H1 (cell line): ENCODE results near the gene ADGRL2. TPM values are rescaled to one million over a fixed set of nuclear protein-coding genes. Genes with fewer than 3 reads are reported as not detected.

Experiments
- CTCF ChIA-PET: fragments of 300-600 bp; sonication (Branson Sonifier 250); formaldehyde crosslinking; loops from one replicate; lab custom pipeline; 2021; ENCODE audit not compliant: partially characterized antibody; lab: Charles Lee
- POLR2A ChIA-PET: fragments of 300-600 bp; sonication (Branson Sonifier 250); formaldehyde crosslinking; loops from one replicate; lab custom pipeline; 2021; ENCODE audit warnings: inconsistent platforms; ENCODE audit not compliant: partially characterized antibody; lab: Charles Lee
- DNase-seq, 2 experiments: peaks; one replicate each; pipeline versions ENCODE4 v3.0.0 to v3.0.0-alpha.2; 2010 to 2022; ENCODE audit warnings: low spot score in 2 of 2, low read depth in 1 of 2, mixed read lengths in 1 of 2
- FAIRE-seq: peaks from 2 replicates; lab custom pipeline; 2011; peaks lifted over from hg19 to GRCh38; lab: Jason Lieb, UNC
- H2AFZ ChIP-seq: 2 replicates; pipeline ENCODE4 v1.8.1; 2012; ENCODE audit warnings: low read length, inconsistent platforms
- H2AK5ac ChIP-seq: 2 replicates; pipeline ENCODE4 v1.6.1; 2013; ENCODE audit warnings: low read depth, low read length
- H2BK120ac ChIP-seq: replicated peaks from 2 replicates; pipeline ENCODE3; 2013; ENCODE audit warnings: low read depth, low read length, inconsistent platforms
- H2BK12ac ChIP-seq: 2 replicates; pipeline ENCODE4 v1.6.1; 2013; ENCODE audit warnings: low read depth, low read length
- H2BK15ac ChIP-seq: 2 replicates; pipeline ENCODE4 v1.6.1; 2013; ENCODE audit warnings: low read length
- H2BK20ac ChIP-seq: 2 replicates; pipeline ENCODE4 v1.6.1; 2013; ENCODE audit warnings: low read length
- H2BK5ac ChIP-seq: 2 replicates; pipeline ENCODE4 v1.6.1; 2013; ENCODE audit warnings: low read depth, low read length
- H3K14ac ChIP-seq: 2 replicates; pipeline ENCODE4 v1.6.1; 2013; ENCODE audit warnings: inconsistent platforms; ENCODE audit not compliant: insufficient read length
- H3K18ac ChIP-seq: 2 replicates; pipeline ENCODE4 v1.6.1; 2013; ENCODE audit warnings: low read length; ENCODE audit errors: extremely low read depth
- H3K23ac ChIP-seq: 2 replicates; pipeline ENCODE4 v1.6.1; 2013; ENCODE audit warnings: inconsistent platforms; ENCODE audit not compliant: insufficient read length
- H3K23me2 ChIP-seq: 2 replicates; pipeline ENCODE4 v1.6.1; 2013; ENCODE audit warnings: low read depth, low read length
- H3K27ac ChIP-seq: 2 replicates; pipeline ENCODE4 v1.6.1; 2011; ENCODE audit warnings: low read depth, low read length, inconsistent platforms
- H3K27me3 ChIP-seq, 4 experiments: replicated peaks in 1 of 4; 1 replicate in 1 of 4; 2 replicates in 3 of 4; pipeline versions ENCODE4 v1.6.1 to v1.8.1; 2011 to 2013; ENCODE audit warnings: low read length in 3 of 4, mild to moderate bottlenecking in 3 of 4, inconsistent platforms in 2 of 4, mixed read lengths in 2 of 4, moderate library complexity in 1 of 4; ENCODE audit not compliant: control insufficient read depth in 3 of 4, insufficient read depth in 3 of 4; ENCODE audit errors: extremely low read depth in 1 of 4
- H3K36me3 ChIP-seq, 4 experiments: 2 replicates each; pipeline versions ENCODE4 v1.6.1 to v1.8.1; 2011 to 2013; ENCODE audit warnings: mild to moderate bottlenecking in 4 of 4, low read length in 3 of 4, moderate library complexity in 2 of 4, control low read depth in 1 of 4, inconsistent platforms in 1 of 4; ENCODE audit not compliant: insufficient read depth in 4 of 4, control insufficient read depth in 2 of 4
- H3K4ac ChIP-seq: replicated peaks from 2 replicates; pipeline ENCODE3; 2013; ENCODE audit warnings: low read length, low read depth, mixed read lengths, inconsistent platforms; ENCODE audit not compliant: insufficient read length
- H3K4me1 ChIP-seq, 4 experiments: replicated peaks in 1 of 4; 1 replicate in 1 of 4; 2 replicates in 3 of 4; pipeline versions ENCODE4 v1.6.1 to v1.8.1; 2011 to 2013; ENCODE audit warnings: low read length in 3 of 4, inconsistent platforms in 2 of 4, mixed read lengths in 1 of 4; ENCODE audit not compliant: insufficient read depth in 4 of 4, control insufficient read depth in 3 of 4
- H3K4me2 ChIP-seq, 2 experiments: 2 replicates each; pipeline versions ENCODE4 v1.6.1 to v1.8.1; 2011 to 2013; ENCODE audit warnings: low read depth in 2 of 2, low read length in 2 of 2, control low read depth in 1 of 2, inconsistent platforms in 1 of 2, mild to moderate bottlenecking in 1 of 2; ENCODE audit not compliant: insufficient read depth in 1 of 2
- H3K4me3 ChIP-seq, 4 experiments: fragments of 200-600, 300-600 bp in 1 of 4; sonication (generic), shearing (Covaris generic), sonication (Bioruptor Twin) in 1 of 4; 2 replicates each; pipeline versions ENCODE4 v1.5.1 to v1.8.1; 2011 to 2016; ENCODE audit warnings: low read length in 4 of 4, low read depth in 3 of 4, control low read depth in 2 of 4, inconsistent platforms in 2 of 4, mild to moderate bottlenecking in 2 of 4, mixed read lengths in 1 of 4, moderate library complexity in 1 of 4; ENCODE audit not compliant: insufficient read depth in 2 of 4; ENCODE audit errors: extremely low read depth in 1 of 4
- H3K56ac ChIP-seq: replicated peaks from 2 replicates; pipeline ENCODE3; 2013; ENCODE audit warnings: low read depth, mild to moderate bottlenecking, mixed read lengths, low read length, inconsistent platforms; ENCODE audit not compliant: insufficient read length
- H3K79me1 ChIP-seq: 2 replicates; pipeline ENCODE4 v1.6.1; 2013; ENCODE audit warnings: low read depth, low read length, control low read depth
- H3K79me2 ChIP-seq, 2 experiments: 2 replicates each; pipeline versions ENCODE4 v1.6.1 to v1.8.1; 2012 to 2013; ENCODE audit warnings: low read length in 2 of 2, mild to moderate bottlenecking in 2 of 2, inconsistent platforms in 1 of 2; ENCODE audit not compliant: insufficient read depth in 2 of 2, control insufficient read depth in 1 of 2
- H3K9ac ChIP-seq, 4 experiments: replicated peaks in 1 of 4; 1 replicate in 1 of 4; 2 replicates in 3 of 4; pipeline versions ENCODE4 v1.6.1 to v1.8.1; 2011 to 2013; ENCODE audit warnings: low read depth in 3 of 4, low read length in 3 of 4, control low read depth in 2 of 4, mild to moderate bottlenecking in 2 of 4, moderate library complexity in 2 of 4, inconsistent platforms in 1 of 4; ENCODE audit errors: extremely low read depth in 1 of 4
- H3K9me3 ChIP-seq, 2 experiments: 2 replicates each; pipeline versions ENCODE4 v1.6.1 to v1.8.1; 2012 to 2013; ENCODE audit warnings: mild to moderate bottlenecking in 2 of 2, moderate library complexity in 2 of 2, control low read depth in 1 of 2, inconsistent platforms in 1 of 2, low read depth in 1 of 2, low read length in 1 of 2, mixed read lengths in 1 of 2; ENCODE audit not compliant: insufficient read depth in 2 of 2
- H4K20me1 ChIP-seq, 2 experiments: replicated peaks in 1 of 2; 2 replicates each; pipeline versions ENCODE3 to v1.8.1; 2011 to 2013; ENCODE audit warnings: inconsistent platforms in 2 of 2, low read length in 2 of 2, mild to moderate bottlenecking in 1 of 2; ENCODE audit not compliant: insufficient read depth in 2 of 2, control insufficient read depth in 1 of 2
- H4K5ac ChIP-seq: 2 replicates; pipeline ENCODE4 v1.6.1; 2013; ENCODE audit warnings: low read length, low read depth, mixed read lengths, inconsistent platforms; ENCODE audit not compliant: insufficient read length
- H4K8ac ChIP-seq: 2 replicates; pipeline ENCODE4 v1.8.0; 2013; ENCODE audit warnings: mild to moderate bottlenecking, moderate library complexity, low read length, inconsistent platforms; ENCODE audit not compliant: insufficient read depth; ENCODE audit errors: extremely low read depth
- H4K91ac ChIP-seq: replicated peaks from 2 replicates; pipeline ENCODE3; 2013; ENCODE audit warnings: low read length, mixed read lengths, inconsistent platforms; ENCODE audit not compliant: insufficient read length
- CTBP2 ChIP-seq: IDR thresholded peaks from 2 replicates; pipeline ENCODE4 v1.7.0; 2011; ENCODE audit warnings: borderline replicate concordance, mild to moderate bottlenecking, moderate library complexity, mixed read lengths, low read length; ENCODE audit not compliant: insufficient read depth, insufficient read length
- EGR1 ChIP-seq: IDR thresholded peaks from 2 replicates; pipeline ENCODE4 v1.6.1; 2011; ENCODE audit warnings: low read depth, low read length, borderline replicate concordance
- PHF8 ChIP-seq: fragments of 200-600 bp; sonication (generic); conservative IDR thresholded peaks from 2 replicates; pipeline ENCODE4 v1.7.1; 2012; ENCODE audit warnings: low read depth, mild to moderate bottlenecking, inconsistent platforms, low read length, moderate library complexity
- POU5F1 ChIP-seq: IDR thresholded peaks from 2 replicates; pipeline ENCODE4 v1.6.1; 2011; ENCODE audit warnings: low read depth, mild to moderate bottlenecking, low read length, moderate library complexity
- RAD21 ChIP-seq, 2 experiments: IDR thresholded peaks in 1 of 2; conservative IDR thresholded peaks in 1 of 2; 2 replicates each; pipeline ENCODE4 v1.6.1; 2011; ENCODE audit warnings: low read depth in 2 of 2, low read length in 2 of 2, improper control_type of control experiment in 1 of 2, inconsistent platforms in 1 of 2, mild to moderate bottlenecking in 1 of 2, moderate library complexity in 1 of 2
- RXRA ChIP-seq: IDR thresholded peaks from 2 replicates; pipeline ENCODE4 v1.6.1; 2011; ENCODE audit warnings: low read depth, mild to moderate bottlenecking, low read length, moderate library complexity; ENCODE audit not compliant: insufficient read depth
- SIN3A ChIP-seq, 2 experiments: IDR thresholded peaks in 1 of 2; conservative IDR thresholded peaks in 1 of 2; 2 replicates each; pipeline ENCODE4 v1.6.1; 2011 to 2012; ENCODE audit warnings: low read length in 2 of 2, improper control_type of control experiment in 1 of 2, low read depth in 1 of 2, mild to moderate bottlenecking in 1 of 2
- WGBS, 2 experiments: shearing (Covaris generic) in 1 of 2; methylation state at CpG; one replicate each; pipeline versions ENCODE4 v1.1.6 to v1.1.7; 2013 to 2015; ENCODE audit warnings: low lambda C conversion rate in 2 of 2, mixed read lengths in 2 of 2, inconsistent platforms in 1 of 2, low coverage in 1 of 2, missing lambda C conversion rate in 1 of 2; ENCODE audit not compliant: insufficient replicate concordance in 2 of 2, insufficient coverage in 1 of 2, insufficient read length in 1 of 2; ENCODE audit errors: extremely low coverage in 1 of 2, missing lambda C conversion rate in 1 of 2; 5-methylcytosine and 5-hydroxymethylcytosine counted together
- polyA plus RNA-seq, 7 experiments: library from polyadenylated mRNA; depleted of rRNA in 3 of 7; stranded (reverse) in 5 of 7; unstranded in 2 of 7; fragments of >200 nt in 5 of 7; fragments of 200-250 nt in 2 of 7; gene quantifications; 1 replicate in 5 of 7; 2 replicates in 1 of 7; 4 replicates in 1 of 7; pipeline versions ENCODE4 v1.2.1 to v1.2.3, GENCODE V29; 2011 to 2013; ENCODE audit warnings: missing spikeins in 2 of 7, mixed read lengths in 2 of 7
- total RNA-seq: library from RNA; stranded (reverse); fragmentation: NEBNext Ultra II Directional; extraction: Animal tissue kit (Norgen Biotek cat#: 25700); gene quantifications from 2 replicates; pipeline ENCODE4 v1.2.1, GENCODE V29; 2021

ADGRL2 gene
- total and polyA plus RNA-seq, 2 of the 8 experiments (the other 6 are each of a cell fraction or from before 2014, with no cell fraction given) = 113 to 124 TPM

GRCh38 chr1:82018319-82018718 lies 217.6 kb downstream of the ADGRL2 start:
- H3K4ac ChIP-seq = no peak overlapping the region
- H2BK20ac ChIP-seq = no peak overlapping the region
- no peak overlapping the region for H3K27ac ChIP-seq
- no peak overlapping the region for H2BK12ac ChIP-seq
- no peak overlapping the region for H3K4me3 ChIP-seq
- no peak overlapping the region for H4K5ac ChIP-seq
- H3K9me3 ChIP-seq = no peaks in the 10 kb centered on the region
- H3K23me2 ChIP-seq = no peaks in the 10 kb centered on the region
- H3K36me3 ChIP-seq = no peaks in the 10 kb centered on the region
- CTCF ChIA-PET = interaction anchor here (0.8 kb wide), 1 partner anchor 72 kb away, joined by 3 read pairs; no protein-coding TSS in a partner anchor
- H2BK15ac ChIP-seq = no peak overlapping the region
- H2AFZ ChIP-seq = no peak overlapping the region
- H3K79me1 ChIP-seq = no peaks in the 10 kb centered on the region
- no peaks in the 10 kb centered on the region for H3K4me1 ChIP-seq
- H3K56ac ChIP-seq = no peak overlapping the region
- TF ChIP-seq RAD21 (IDR thresholded peaks at IDR 0.05 in 1 of 2, conservative IDR thresholded peaks at IDR 0.05 in 1 of 2; ENCODE audit: low read depth in 2 of 2, low read length in 2 of 2) (no peak), CTBP2 (no peak), EGR1 (no peak), POU5F1 (no peak), PHF8 (no peak), RXRA (no peak), SIN3A (conservative IDR thresholded peaks at IDR 0.05 in 1 of 2, IDR thresholded peaks at IDR 0.05 in 1 of 2; ENCODE audit: low read depth in 1 of 2, low read length in 2 of 2) (no peak)
- DNase-seq = no peak
- no peak overlapping the region for H3K9ac ChIP-seq
- H2BK5ac ChIP-seq = no peak overlapping the region
- no peak overlapping the region for H3K23ac ChIP-seq
- no peaks in the 10 kb centered on the region for H3K79me2 ChIP-seq
- no peak overlapping the region for H2AK5ac ChIP-seq
- H3K4me2 ChIP-seq = no peak overlapping the region
- no peak overlapping the region for H4K8ac ChIP-seq
- H3K18ac ChIP-seq = no peak overlapping the region
- H4K20me1 ChIP-seq = no peaks in the 10 kb centered on the region
- POLR2A ChIA-PET = no interaction called here
- H2BK120ac ChIP-seq = no peak overlapping the region
- WGBS, 2 experiments = 73% methylated on average over 2 of the region's 2 CpGs; no CpG with 5 or more reads in 1 of the 2 experiments
- H3K14ac ChIP-seq = no peak overlapping the region
- no peak for FAIRE-seq
- H4K91ac ChIP-seq = no peak overlapping the region
- peaks cover 0 to 1% (median 0%) of the 10 kb centered on the region in 4 experiments; a peak in 1 of 7 replicates for H3K27me3 ChIP-seq
